Ovary (tissue), 3 donors: ENCODE results near the gene THSD4.

Experiments used
- POLR2A ChIP-seq: fragments of 450-650 bp; IDR thresholded peaks from one replicate; pipeline ENCODE4 v1.6.1; 2017; ENCODE audit warnings: antibody characterized with exemption, mild to moderate bottlenecking, moderate library complexity
- TF ChIP-seq, protein P1 (sequence below), 3 donors: fragments of 450-650 bp in 2 of 3; fragments of 200-600 bp in 1 of 3; IDR thresholded peaks; one replicate each; pipeline versions ENCODE4 v1.5.1 to v1.8.0; 2016 to 2022; ENCODE audit warnings: antibody characterized with exemption in 3 of 3, mild to moderate bottlenecking in 1 of 3
- donor health status: DM: no; HTN: no; CAD: no.

DNA sequence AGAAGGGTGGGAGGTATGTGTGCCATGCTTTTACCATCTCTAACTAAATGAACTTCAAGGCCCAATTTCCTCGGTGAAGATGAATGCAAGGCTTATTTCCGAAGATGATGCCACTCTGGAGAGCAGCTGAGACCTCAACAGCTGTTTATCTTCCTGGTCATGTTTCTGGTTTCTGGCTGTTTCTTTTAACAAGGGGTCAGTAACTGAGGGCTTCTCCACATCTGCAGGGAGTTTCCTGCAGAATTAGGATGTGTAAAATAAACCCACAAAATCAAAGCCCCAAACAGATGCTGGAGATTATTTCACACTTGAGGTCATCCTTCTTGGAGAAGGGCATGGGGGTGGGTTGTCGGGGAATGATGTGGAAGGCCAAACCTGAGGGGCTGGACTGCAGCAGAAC is 220.3 kb downstream of the THSD4 start:
- TF ChIP-seq, protein P1, sequence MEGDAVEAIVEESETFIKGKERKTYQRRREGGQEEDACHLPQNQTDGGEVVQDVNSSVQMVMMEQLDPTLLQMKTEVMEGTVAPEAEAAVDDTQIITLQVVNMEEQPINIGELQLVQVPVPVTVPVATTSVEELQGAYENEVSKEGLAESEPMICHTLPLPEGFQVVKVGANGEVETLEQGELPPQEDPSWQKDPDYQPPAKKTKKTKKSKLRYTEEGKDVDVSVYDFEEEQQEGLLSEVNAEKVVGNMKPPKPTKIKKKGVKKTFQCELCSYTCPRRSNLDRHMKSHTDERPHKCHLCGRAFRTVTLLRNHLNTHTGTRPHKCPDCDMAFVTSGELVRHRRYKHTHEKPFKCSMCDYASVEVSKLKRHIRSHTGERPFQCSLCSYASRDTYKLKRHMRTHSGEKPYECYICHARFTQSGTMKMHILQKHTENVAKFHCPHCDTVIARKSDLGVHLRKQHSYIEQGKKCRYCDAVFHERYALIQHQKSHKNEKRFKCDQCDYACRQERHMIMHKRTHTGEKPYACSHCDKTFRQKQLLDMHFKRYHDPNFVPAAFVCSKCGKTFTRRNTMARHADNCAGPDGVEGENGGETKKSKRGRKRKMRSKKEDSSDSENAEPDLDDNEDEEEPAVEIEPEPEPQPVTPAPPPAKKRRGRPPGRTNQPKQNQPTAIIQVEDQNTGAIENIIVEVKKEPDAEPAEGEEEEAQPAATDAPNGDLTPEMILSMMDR (IDR thresholded peaks at IDR 0.05): no peak
- no peak for TF ChIP-seq POLR2A
